Effector memory CD4-positive, alpha-beta T cell (primary cell): Measurements from ENCODE around the gene STC2.

Experiments used
- DNase-seq, 3 donors: peaks; one replicate each; pipeline ENCODE4 v3.0.0-alpha.2; 2020
- H3K27ac ChIP-seq: 2 replicates; pipeline ENCODE4 v1.7.0; 2013; ENCODE audit warnings: mild to moderate bottlenecking, low read length, moderate library complexity; ENCODE audit not compliant: insufficient read depth, poor library complexity, severe bottlenecking
- H3K27me3 ChIP-seq: replicated peaks from 2 replicates; pipeline ENCODE4 v1.7.0; 2013; ENCODE audit warnings: mild to moderate bottlenecking, low read length; ENCODE audit not compliant: insufficient read depth, control insufficient read depth, poor library complexity, severe bottlenecking
- H3K36me3 ChIP-seq: 2 replicates; pipeline ENCODE4 v1.7.0; 2013; ENCODE audit warnings: mild to moderate bottlenecking, low read length, moderate library complexity; ENCODE audit not compliant: control insufficient read depth, insufficient read depth
- H3K4me1 ChIP-seq: 2 replicates; pipeline ENCODE4 v1.7.0; 2013; ENCODE audit warnings: low read length, mild to moderate bottlenecking; ENCODE audit not compliant: control insufficient read depth, insufficient read depth, poor library complexity, severe bottlenecking
- H3K4me3 ChIP-seq: 2 replicates; pipeline ENCODE4 v1.7.0; 2013; ENCODE audit warnings: low read length, low read depth, mild to moderate bottlenecking; ENCODE audit not compliant: insufficient read depth, poor library complexity, severe bottlenecking
- H3K9me3 ChIP-seq: 2 replicates; pipeline ENCODE4 v1.7.0; 2013; ENCODE audit warnings: mild to moderate bottlenecking, low read length, moderate library complexity; ENCODE audit not compliant: control insufficient read depth

Gene STC2

GRCh38 chr5:173328844-173329490 is 753 bp upstream of the STC2 start:
- Histone ChIP-seq H3K27me3 (peaks cover 31% of the 10 kb centered on the region), H3K9me3 (no peaks in the 10 kb centered on the region), H3K4me1 (peaks cover 3% of the 10 kb centered on the region), H3K36me3 (no peaks in the 10 kb centered on the region), H3K4me3 (no peak overlapping the region), H3K27ac (no peak overlapping the region)
- no peak for DNase-seq

GRCh38 chr5:173327084-173327947 is 898 bp downstream of the STC2 start:
- peaks cover 31% of the 10 kb centered on the region for H3K27me3 ChIP-seq
- H3K36me3 ChIP-seq, result no peaks in the 10 kb centered on the region
- H3K4me3 ChIP-seq, result no peak overlapping the region
- DNase-seq, result no peak
- peaks cover 3% of the 10 kb centered on the region for H3K4me1 ChIP-seq
- no peaks in the 10 kb centered on the region for H3K9me3 ChIP-seq
- H3K27ac ChIP-seq, result no peak overlapping the region

GRCh38 chr5:173326501-173326960 is 1.7 kb downstream of the STC2 start:
- DNase-seq, result no peak
- Histone ChIP-seq H3K36me3 (no peaks in the 10 kb centered on the region), H3K27ac (no peak overlapping the region), H3K27me3 (peaks cover 31% of the 10 kb centered on the region), H3K9me3 (no peaks in the 10 kb centered on the region), H3K4me1 (peaks cover 3% of the 10 kb centered on the region), H3K4me3 (no peak overlapping the region)

GRCh38 chr5:173325091-173325698 is 3.0 kb downstream of the STC2 start:
- H3K9me3 ChIP-seq, result no peaks in the 10 kb centered on the region
- no peak for DNase-seq
- no peak overlapping the region for H3K4me3 ChIP-seq
- peaks cover 34% of the 10 kb centered on the region for H3K27me3 ChIP-seq
- H3K4me1 ChIP-seq, result peaks cover 3% of the 10 kb centered on the region
- H3K36me3 ChIP-seq, result no peaks in the 10 kb centered on the region
- H3K27ac ChIP-seq, result no peak overlapping the region

GRCh38 chr5:173324115-173325001 is 3.9 kb downstream of the STC2 start:
- no peak overlapping the region for H3K4me3 ChIP-seq
- DNase-seq, result no peak
- peaks cover 31% of the 10 kb centered on the region for H3K27me3 ChIP-seq
- H3K9me3 ChIP-seq, result no peaks in the 10 kb centered on the region
- H3K36me3 ChIP-seq, result no peaks in the 10 kb centered on the region
- peaks cover 3% of the 10 kb centered on the region for H3K4me1 ChIP-seq
- H3K27ac ChIP-seq, result no peak overlapping the region

- Histone ChIP-seq H3K4me3 (no peak overlapping the region), H3K9me3 (no peaks in the 10 kb centered on the region), H3K27ac (no peak overlapping the region), H3K27me3 (peaks cover 26% of the 10 kb centered on the region), H3K4me1 (peaks cover 3% of the 10 kb centered on the region), H3K36me3 (no peaks in the 10 kb centered on the region)
- no peak for DNase-seq
Observed at GRCh38 chr5:173323799-173324114, 4.5 kb downstream of the STC2 start.

GRCh38 chr5:173323106-173323798 is 5.0 kb downstream of the STC2 start:
- Histone ChIP-seq H3K9me3 (no peaks in the 10 kb centered on the region), H3K4me1 (no peaks in the 10 kb centered on the region), H3K36me3 (no peaks in the 10 kb centered on the region), H3K27me3 (peaks cover 20% of the 10 kb centered on the region), H3K4me3 (no peak overlapping the region), H3K27ac (no peak overlapping the region)
- no peak for DNase-seq

GRCh38 chr5:173321886-173322285 is 6.3 kb downstream of the STC2 start:
- H3K4me1 ChIP-seq, result no peaks in the 10 kb centered on the region
- peaks cover 10% of the 10 kb centered on the region for H3K27me3 ChIP-seq
- no peaks in the 10 kb centered on the region for H3K9me3 ChIP-seq
- H3K36me3 ChIP-seq, result no peaks in the 10 kb centered on the region
- no peak for DNase-seq
- no peak overlapping the region for H3K4me3 ChIP-seq
- no peak overlapping the region for H3K27ac ChIP-seq

GRCh38 chr5:173320259-173320658 is 8.0 kb downstream of the STC2 start:
- H3K4me3 ChIP-seq, result no peak overlapping the region
- no peaks in the 10 kb centered on the region for H3K4me1 ChIP-seq
- H3K9me3 ChIP-seq, result no peaks in the 10 kb centered on the region
- no peak overlapping the region for H3K27ac ChIP-seq
- DNase-seq, result no peak
- peaks cover 3% of the 10 kb centered on the region for H3K27me3 ChIP-seq
- H3K36me3 ChIP-seq, result no peaks in the 10 kb centered on the region
